IMR-90 (cell line): ENCODE results near the gene CRCP.

Source experiments
- CHD1 ChIP-seq: IDR thresholded peaks from 2 replicates; pipeline ENCODE4 v1.6.1; 2012; ENCODE audit warnings: low read depth, low read length, improper control_type of control experiment
- CTCF ChIP-seq: conservative IDR thresholded peaks from 2 replicates; pipeline ENCODE4 v1.5.1; 2012; ENCODE audit warnings: mild to moderate bottlenecking, low read depth, low read length, improper control_type of control experiment
- FOS ChIP-seq: fragments of 150-350 bp; IDR thresholded peaks from 2 replicates; pipeline ENCODE4 v1.6.1; 2016; ENCODE audit warnings: low read depth, low read length
- POLR2A ChIP-seq: IDR thresholded peaks from 2 replicates; pipeline ENCODE4 v1.6.1; 2012; ENCODE audit warnings: mild to moderate bottlenecking, low read depth, low read length
- RAD21 ChIP-seq: IDR thresholded peaks from 2 replicates; pipeline ENCODE4 v1.6.1; 2012; ENCODE audit warnings: low read length, improper control_type of control experiment
- RCOR1 ChIP-seq: IDR thresholded peaks from 2 replicates; pipeline ENCODE4 v1.6.1; 2012; ENCODE audit warnings: mild to moderate bottlenecking, low read length, improper control_type of control experiment; ENCODE audit not compliant: insufficient replicate concordance
- RFX5 ChIP-seq: IDR thresholded peaks from 2 replicates; pipeline ENCODE4 v1.8.0; 2012; ENCODE audit warnings: low read depth, mild to moderate bottlenecking, low read length, moderate library complexity
- SMC3 ChIP-seq: fragments of 150-350 bp; IDR thresholded peaks from 2 replicates; pipeline ENCODE4 v1.6.1; 2016; ENCODE audit warnings: low read depth, mild to moderate bottlenecking, antibody characterized with exemption, low read length, moderate library complexity
- TF ChIP-seq, protein P1 (sequence below): fragments of 150-350 bp; IDR thresholded peaks from 2 replicates; pipeline ENCODE4 v1.6.1; 2016; ENCODE audit warnings: low read depth, mild to moderate bottlenecking, low read length, moderate library complexity, borderline replicate concordance

DNA sequence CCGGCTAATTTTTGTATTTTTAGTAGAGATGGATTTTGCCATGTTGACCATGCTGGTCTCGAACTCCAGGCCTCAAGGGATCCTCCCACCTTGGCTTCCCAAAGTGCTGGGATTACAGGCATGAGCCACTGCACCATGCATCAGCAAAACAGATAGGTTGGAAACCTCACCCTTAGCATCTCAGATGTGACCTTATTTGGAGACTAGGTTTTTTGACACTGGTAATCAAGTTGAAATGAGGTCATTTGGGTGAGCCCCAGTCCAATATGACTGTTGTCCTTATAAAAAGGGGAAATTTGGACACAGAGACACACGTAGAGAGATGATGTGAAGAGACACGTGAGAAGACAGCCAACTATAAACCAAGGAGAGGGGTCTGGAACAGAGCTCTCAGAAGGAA lies 48.0 kb downstream of the CRCP start:
- TF ChIP-seq CTCF (no peak), RFX5 (no peak), CHD1 (no peak), POLR2A (no peak), FOS (no peak), RCOR1 (no peak), RAD21 (no peak), SMC3 (no peak)
- TF ChIP-seq, protein P1, sequence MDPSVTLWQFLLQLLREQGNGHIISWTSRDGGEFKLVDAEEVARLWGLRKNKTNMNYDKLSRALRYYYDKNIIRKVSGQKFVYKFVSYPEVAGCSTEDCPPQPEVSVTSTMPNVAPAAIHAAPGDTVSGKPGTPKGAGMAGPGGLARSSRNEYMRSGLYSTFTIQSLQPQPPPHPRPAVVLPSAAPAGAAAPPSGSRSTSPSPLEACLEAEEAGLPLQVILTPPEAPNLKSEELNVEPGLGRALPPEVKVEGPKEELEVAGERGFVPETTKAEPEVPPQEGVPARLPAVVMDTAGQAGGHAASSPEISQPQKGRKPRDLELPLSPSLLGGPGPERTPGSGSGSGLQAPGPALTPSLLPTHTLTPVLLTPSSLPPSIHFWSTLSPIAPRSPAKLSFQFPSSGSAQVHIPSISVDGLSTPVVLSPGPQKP, result no peak
